ENCODE results near the gene SEC23IP.
"Not testable (repeated sequence)": the region's sequence is repeated elsewhere in the genome, so short reads cannot be mapped to it uniquely, and the experiment has no call there.

- TF ChIP-seq, protein P1, sequence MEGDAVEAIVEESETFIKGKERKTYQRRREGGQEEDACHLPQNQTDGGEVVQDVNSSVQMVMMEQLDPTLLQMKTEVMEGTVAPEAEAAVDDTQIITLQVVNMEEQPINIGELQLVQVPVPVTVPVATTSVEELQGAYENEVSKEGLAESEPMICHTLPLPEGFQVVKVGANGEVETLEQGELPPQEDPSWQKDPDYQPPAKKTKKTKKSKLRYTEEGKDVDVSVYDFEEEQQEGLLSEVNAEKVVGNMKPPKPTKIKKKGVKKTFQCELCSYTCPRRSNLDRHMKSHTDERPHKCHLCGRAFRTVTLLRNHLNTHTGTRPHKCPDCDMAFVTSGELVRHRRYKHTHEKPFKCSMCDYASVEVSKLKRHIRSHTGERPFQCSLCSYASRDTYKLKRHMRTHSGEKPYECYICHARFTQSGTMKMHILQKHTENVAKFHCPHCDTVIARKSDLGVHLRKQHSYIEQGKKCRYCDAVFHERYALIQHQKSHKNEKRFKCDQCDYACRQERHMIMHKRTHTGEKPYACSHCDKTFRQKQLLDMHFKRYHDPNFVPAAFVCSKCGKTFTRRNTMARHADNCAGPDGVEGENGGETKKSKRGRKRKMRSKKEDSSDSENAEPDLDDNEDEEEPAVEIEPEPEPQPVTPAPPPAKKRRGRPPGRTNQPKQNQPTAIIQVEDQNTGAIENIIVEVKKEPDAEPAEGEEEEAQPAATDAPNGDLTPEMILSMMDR (IDR thresholded peaks at IDR 0.05): not testable (repeated sequence)
- TF ChIP-seq POLR2A (IDR thresholded peaks at IDR 0.05): not testable (repeated sequence)
These were observed 2.2 kb upstream of the SEC23IP start for GRCh38 chr10:119890307-119890706.

Data from prostate gland (tissue), 2 donors.